SK-N-SH (cell line): ENCODE results near the gene PICK1. TPM values are rescaled to one million over a fixed set of nuclear protein-coding genes. Genes with fewer than 3 reads are reported as not detected.

Source experiments
- CTCF ChIA-PET: fragments of 300-600, 350-600 bp; formaldehyde crosslinking; extraction: SDS; loops from one replicate; lab custom pipeline; 2021; lab: Yijun Ruan, JAX
- POLR2A ChIA-PET: fragments of 350-600 bp; sonication (Branson Sonifier 250); formaldehyde crosslinking; extraction: SDS; loops from one replicate; lab custom pipeline; 2020; ENCODE audit warnings: antibody characterized with exemption, inconsistent platforms; lab: Yijun Ruan, JAX
- DNase-seq: peaks from one replicate; pipeline ENCODE4 v3.0.0; 2012
- H2AFZ ChIP-seq: fragments of 200-600 bp; sonication (generic); 2 replicates; pipeline ENCODE4 v1.8.1; 2016; ENCODE audit warnings: antibody characterized with exemption, mild to moderate bottlenecking, low read depth
- H3F3A ChIP-seq: fragments of 200-600 bp; sonication (generic); replicated peaks from 2 replicates; pipeline ENCODE3; 2016; ENCODE audit warnings: antibody characterized with exemption, mild to moderate bottlenecking; ENCODE audit not compliant: insufficient read depth
- H3K27ac ChIP-seq, 2 experiments: fragments of 200-500 bp in 1 of 2; fragments of 200-600 bp in 1 of 2; sonication (Bioruptor generic) in 1 of 2; sonication (generic), shearing (Covaris generic) in 1 of 2; 2 replicates each; pipeline versions ENCODE4 v1.5.1 to v1.6.1; 2014 to 2016; ENCODE audit warnings: low read depth in 2 of 2, inconsistent platforms in 1 of 2, low read length in 1 of 2, mild to moderate bottlenecking in 1 of 2, mixed read lengths in 1 of 2
- H3K27me3 ChIP-seq: fragments of 200-600 bp; sonication (generic), shearing (Covaris generic); 2 replicates; pipeline ENCODE4 v1.6.1; 2016; ENCODE audit warnings: mixed run types; ENCODE audit not compliant: insufficient read depth
- H3K36me3 ChIP-seq, 2 experiments: fragments of 200-500 bp in 1 of 2; fragments of 200-600 bp in 1 of 2; sonication (Bioruptor generic) in 1 of 2; sonication (generic) in 1 of 2; replicated peaks in 1 of 2; 2 replicates each; pipeline versions ENCODE3 to v1.5.1; 2014 to 2016; ENCODE audit warnings: low read length in 1 of 2, mild to moderate bottlenecking in 1 of 2; ENCODE audit not compliant: insufficient read depth in 2 of 2, control insufficient read depth in 1 of 2
- H3K4me1 ChIP-seq, 2 experiments: fragments of 200-500 bp in 1 of 2; fragments of 200-600 bp in 1 of 2; sonication (Bioruptor generic) in 1 of 2; sonication (generic), shearing (Covaris generic) in 1 of 2; 2 replicates each; pipeline versions ENCODE4 v1.5.1 to v1.6.1; 2014 to 2016; ENCODE audit warnings: low read depth in 1 of 2, low read length in 1 of 2, mixed run types in 1 of 2; ENCODE audit not compliant: insufficient read depth in 2 of 2, control insufficient read depth in 1 of 2
- H3K4me2 ChIP-seq: fragments of 200-600 bp; sonication (generic), shearing (Covaris generic); 2 replicates; pipeline ENCODE4 v1.6.1; 2017; ENCODE audit warnings: mixed run types
- H3K4me3 ChIP-seq, 2 experiments: fragments of 200-500 bp in 1 of 2; fragments of 200-600 bp in 1 of 2; sonication (Bioruptor generic) in 1 of 2; sonication (generic), shearing (Covaris generic) in 1 of 2; 2 replicates each; pipeline versions ENCODE4 v1.5.1 to v1.8.1; 2014 to 2016; ENCODE audit warnings: low read depth in 2 of 2, inconsistent platforms in 1 of 2, low read length in 1 of 2, mild to moderate bottlenecking in 1 of 2, mixed read lengths in 1 of 2, moderate library complexity in 1 of 2
- H3K79me2 ChIP-seq: fragments of 200-600 bp; sonication (generic); 2 replicates; pipeline ENCODE4 v1.8.1; 2017; ENCODE audit warnings: mild to moderate bottlenecking; ENCODE audit not compliant: insufficient read depth
- H3K9ac ChIP-seq: fragments of 200-600 bp; sonication (generic); 2 replicates; pipeline ENCODE4 v1.6.1; 2017; ENCODE audit warnings: mixed run types
- H3K9me2 ChIP-seq: fragments of 200-600 bp; sonication (generic); 2 replicates; pipeline ENCODE4 v1.6.1; 2017; ENCODE audit warnings: mixed run types
- H3K9me3 ChIP-seq: fragments of 200-600 bp; sonication (generic); 2 replicates; pipeline ENCODE4 v1.6.1; 2017; ENCODE audit warnings: mixed run types, mild to moderate bottlenecking, moderate library complexity
- H4K20me1 ChIP-seq: fragments of 200-600 bp; sonication (generic); 2 replicates; pipeline ENCODE4 v1.6.1; 2017; ENCODE audit warnings: mild to moderate bottlenecking, mixed run types; ENCODE audit not compliant: insufficient read depth
- FOSL2 ChIP-seq: IDR thresholded peaks from 2 replicates; pipeline ENCODE4 v1.4.0; 2012; ENCODE audit warnings: low read depth, mild to moderate bottlenecking, moderate library complexity, borderline replicate concordance
- JUND ChIP-seq: IDR thresholded peaks from 2 replicates; pipeline ENCODE4 v1.4.0; 2012
- NRF1 ChIP-seq: IDR thresholded peaks from 2 replicates; pipeline ENCODE4 v1.6.1; 2012; ENCODE audit warnings: low read depth, mild to moderate bottlenecking, low read length
- POLR2AphosphoS5 ChIP-seq: IDR thresholded peaks from 2 replicates; pipeline ENCODE4 v1.6.1; 2012; ENCODE audit warnings: low read depth, low read length
- SIN3A ChIP-seq: IDR thresholded peaks from 2 replicates; pipeline ENCODE4 v1.6.1; 2012; ENCODE audit warnings: low read depth, mild to moderate bottlenecking, low read length, moderate library complexity, borderline replicate concordance
- SMC3 ChIP-seq: IDR thresholded peaks from 2 replicates; pipeline ENCODE4 v1.6.1; 2012; ENCODE audit warnings: low read depth, low read length, improper control_type of control experiment
- TAF1 ChIP-seq: IDR thresholded peaks from 2 replicates; pipeline ENCODE4 v1.6.1; 2012; ENCODE audit warnings: low read depth, mild to moderate bottlenecking, low read length, moderate library complexity, borderline replicate concordance
- TCF12 ChIP-seq: IDR thresholded peaks from 2 replicates; pipeline ENCODE4 v1.4.0; 2012
- TEAD4 ChIP-seq: IDR thresholded peaks from 2 replicates; pipeline ENCODE4 v1.4.0; 2012; ENCODE audit warnings: mild to moderate bottlenecking, borderline replicate concordance; ENCODE audit not compliant: insufficient read depth
- WGBS: methylation state at CpG from one replicate; pipeline ENCODE4 v1.1.6; 2017; ENCODE audit warnings: low lambda C conversion rate; 5-methylcytosine and 5-hydroxymethylcytosine counted together
- polyA plus RNA-seq, 3 experiments: library from polyadenylated mRNA; depleted of rRNA; stranded (reverse); fragments of >200 nt; gene quantifications; 2 replicates each; pipeline ENCODE4 v1.2.3, GENCODE V29; 2012
- TF ChIP-seq, protein P1 (sequence below): IDR thresholded peaks from 2 replicates; pipeline ENCODE4 v1.4.0; 2012; ENCODE audit warnings: low read depth, borderline replicate concordance
- TF ChIP-seq, protein P2 (sequence below): IDR thresholded peaks from 2 replicates; pipeline ENCODE4; 2012
- TF ChIP-seq, protein P3 (sequence below): IDR thresholded peaks from 2 replicates; pipeline ENCODE4 v1.4.0; 2012; ENCODE audit warnings: low read depth
- TF ChIP-seq, protein P4 (sequence below): IDR thresholded peaks from 2 replicates; pipeline ENCODE4 v1.6.1; 2012; ENCODE audit warnings: mild to moderate bottlenecking, low read depth, low read length, moderate library complexity

Gene PICK1
- polyA plus RNA-seq, 1 of the 3 experiments (the other 2 are of a cell fraction): 36.8 TPM

DNA sequence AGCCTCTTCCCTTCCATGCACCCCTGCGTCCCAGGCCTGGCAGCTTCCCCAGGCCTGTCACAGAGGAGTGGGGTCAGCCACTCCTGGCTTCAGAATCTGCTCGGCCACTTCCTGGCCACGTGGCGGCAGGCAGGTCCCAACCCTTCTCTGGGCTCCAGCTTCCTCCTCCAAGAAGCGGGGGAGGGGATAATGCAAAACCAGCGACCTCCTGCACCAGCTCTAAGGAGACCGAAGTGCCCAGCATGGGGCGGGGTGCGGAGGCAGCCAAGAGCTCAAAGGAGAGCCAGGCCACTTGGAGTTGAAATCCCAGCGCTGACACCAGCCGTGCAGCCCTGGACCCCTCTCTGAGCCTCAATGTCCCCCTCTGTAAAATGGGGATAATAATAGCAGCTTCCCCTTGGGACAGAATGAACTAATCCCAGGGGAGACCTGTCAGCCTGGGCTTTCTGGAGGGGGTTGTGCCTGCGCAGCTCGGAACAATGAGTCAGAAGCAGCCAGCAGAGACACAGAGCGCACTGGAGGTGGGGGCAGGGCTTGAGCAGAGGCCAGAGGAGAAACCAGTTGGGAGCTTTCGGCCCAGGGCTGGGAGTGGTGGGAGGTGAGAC lies 22.8 kb upstream of the PICK1 start:
- Histone ChIP-seq H3K4me1 (peaks cover 0 to 4% of the 10 kb centered on the region in 2 experiments; a peak in 1 of 4 replicates), H3K9me2 (no peaks in the 10 kb centered on the region), H3F3A (no peaks in the 10 kb centered on the region), H3K9ac (no peak overlapping the region), H3K9me3 (no peaks in the 10 kb centered on the region), H3K4me2 (no peak overlapping the region), H3K27me3 (no peaks in the 10 kb centered on the region), H3K79me2 (no peaks in the 10 kb centered on the region), H4K20me1 (no peaks in the 10 kb centered on the region), H3K4me3 (no peak overlapping the region), H3K36me3 (no peaks in the 10 kb centered on the region), H3K27ac (peak overlapping the region in 1 of 2 experiments; percentile 24; a peak in 1 of 4 replicates), H2AFZ (no peak overlapping the region)
- 20% methylated on average over 2 of the region's 15 CpGs for WGBS
- ChIA-PET CTCF (interaction anchor here (1.0 kb wide), 1 partner anchor 18 kb away, joined by 3 read pairs; no protein-coding TSS in a partner anchor), POLR2A (no interaction called here)
- TF ChIP-seq TCF12 (0 out of 2 replicates have a peak, but pooled peaks have one; percentile 17), FOSL2 (peak; percentile 76), JUND (peak; percentile 54), TAF1 (0 out of 2 replicates have a peak, but pooled peaks have one; percentile 51), NRF1 (peak; percentile 42), POLR2AphosphoS5 (peak; percentile 16; the same call in 1 of the 2 replicates), SMC3 (no peak), SIN3A (peak; percentile 50; the same call in 1 of the 2 replicates), TEAD4 (no peak)
- TF ChIP-seq, protein P1, sequence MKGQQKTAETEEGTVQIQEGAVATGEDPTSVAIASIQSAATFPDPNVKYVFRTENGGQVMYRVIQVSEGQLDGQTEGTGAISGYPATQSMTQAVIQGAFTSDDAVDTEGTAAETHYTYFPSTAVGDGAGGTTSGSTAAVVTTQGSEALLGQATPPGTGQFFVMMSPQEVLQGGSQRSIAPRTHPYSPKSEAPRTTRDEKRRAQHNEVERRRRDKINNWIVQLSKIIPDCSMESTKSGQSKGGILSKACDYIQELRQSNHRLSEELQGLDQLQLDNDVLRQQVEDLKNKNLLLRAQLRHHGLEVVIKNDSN: no peak
- TF ChIP-seq, protein P2, sequence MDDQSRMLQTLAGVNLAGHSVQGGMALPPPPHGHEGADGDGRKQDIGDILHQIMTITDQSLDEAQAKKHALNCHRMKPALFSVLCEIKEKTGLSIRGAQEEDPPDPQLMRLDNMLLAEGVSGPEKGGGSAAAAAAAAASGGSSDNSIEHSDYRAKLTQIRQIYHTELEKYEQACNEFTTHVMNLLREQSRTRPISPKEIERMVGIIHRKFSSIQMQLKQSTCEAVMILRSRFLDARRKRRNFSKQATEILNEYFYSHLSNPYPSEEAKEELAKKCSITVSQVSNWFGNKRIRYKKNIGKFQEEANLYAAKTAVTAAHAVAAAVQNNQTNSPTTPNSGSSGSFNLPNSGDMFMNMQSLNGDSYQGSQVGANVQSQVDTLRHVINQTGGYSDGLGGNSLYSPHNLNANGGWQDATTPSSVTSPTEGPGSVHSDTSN: no peak
- TF ChIP-seq, protein P3, sequence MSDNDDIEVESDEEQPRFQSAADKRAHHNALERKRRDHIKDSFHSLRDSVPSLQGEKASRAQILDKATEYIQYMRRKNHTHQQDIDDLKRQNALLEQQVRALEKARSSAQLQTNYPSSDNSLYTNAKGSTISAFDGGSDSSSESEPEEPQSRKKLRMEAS: no peak
- TF ChIP-seq, protein P4, sequence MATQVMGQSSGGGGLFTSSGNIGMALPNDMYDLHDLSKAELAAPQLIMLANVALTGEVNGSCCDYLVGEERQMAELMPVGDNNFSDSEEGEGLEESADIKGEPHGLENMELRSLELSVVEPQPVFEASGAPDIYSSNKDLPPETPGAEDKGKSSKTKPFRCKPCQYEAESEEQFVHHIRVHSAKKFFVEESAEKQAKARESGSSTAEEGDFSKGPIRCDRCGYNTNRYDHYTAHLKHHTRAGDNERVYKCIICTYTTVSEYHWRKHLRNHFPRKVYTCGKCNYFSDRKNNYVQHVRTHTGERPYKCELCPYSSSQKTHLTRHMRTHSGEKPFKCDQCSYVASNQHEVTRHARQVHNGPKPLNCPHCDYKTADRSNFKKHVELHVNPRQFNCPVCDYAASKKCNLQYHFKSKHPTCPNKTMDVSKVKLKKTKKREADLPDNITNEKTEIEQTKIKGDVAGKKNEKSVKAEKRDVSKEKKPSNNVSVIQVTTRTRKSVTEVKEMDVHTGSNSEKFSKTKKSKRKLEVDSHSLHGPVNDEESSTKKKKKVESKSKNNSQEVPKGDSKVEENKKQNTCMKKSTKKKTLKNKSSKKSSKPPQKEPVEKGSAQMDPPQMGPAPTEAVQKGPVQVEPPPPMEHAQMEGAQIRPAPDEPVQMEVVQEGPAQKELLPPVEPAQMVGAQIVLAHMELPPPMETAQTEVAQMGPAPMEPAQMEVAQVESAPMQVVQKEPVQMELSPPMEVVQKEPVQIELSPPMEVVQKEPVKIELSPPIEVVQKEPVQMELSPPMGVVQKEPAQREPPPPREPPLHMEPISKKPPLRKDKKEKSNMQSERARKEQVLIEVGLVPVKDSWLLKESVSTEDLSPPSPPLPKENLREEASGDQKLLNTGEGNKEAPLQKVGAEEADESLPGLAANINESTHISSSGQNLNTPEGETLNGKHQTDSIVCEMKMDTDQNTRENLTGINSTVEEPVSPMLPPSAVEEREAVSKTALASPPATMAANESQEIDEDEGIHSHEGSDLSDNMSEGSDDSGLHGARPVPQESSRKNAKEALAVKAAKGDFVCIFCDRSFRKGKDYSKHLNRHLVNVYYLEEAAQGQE: no peak
- DNase-seq: peak; percentile 42
